ENCODE results near the gene EPHA6.

GRCh38 chr3:97070302-97070701 lies 255.9 kb downstream of the EPHA6 start:
- no peak for TF ChIP-seq CTCF (conservative IDR thresholded peaks at IDR 0.05; ENCODE audit: low read depth, low read length)
- no peak for TF ChIP-seq EZH2 (IDR thresholded peaks at IDR 0.05; ENCODE audit: low read length, unreplicated experiment)
